Left colon (tissue), 2 donors: ENCODE measurements around the gene RSU1. TPM values are rescaled to one million over a fixed set of nuclear protein-coding genes. Genes with fewer than 3 reads are reported as not detected.

Experiments
- ATAC-seq: fragments of 200-7000 bp; cut with Tn5 transposase; one replicate; pipeline ENCODE4 v1.9.1; 2020; ENCODE audit warnings: mild to moderate bottlenecking, moderate library complexity
- DNase-seq, 2 donors: peaks; one replicate each; pipeline ENCODE4 v3.0.0-alpha.2; 2020
- intact Hi-C, 2 donors: fragments of 100-400 bp; cut with DNase I in 1 of 2; cut with micrococcal nuclease in 1 of 2; formaldehyde crosslinking; loops; one replicate each; pipeline versions ENCODE4 v1.11.2 to v1.14.0; 2022; cut with DNase I, micrococcal nuclease
- total RNA-seq, 2 donors: library from RNA; stranded (reverse); fragmentation: NEBNext Ultra II Directional; extraction: Animal tissue kit (Norgen Biotek cat#: 25700); gene quantifications; one replicate each; pipeline ENCODE4 v1.2.1, GENCODE V29; 2021
- donor health status: DM: no; HTN: no; CAD: no.
- donor health status: DM: yes; HTN: yes; CAD: no.

Gene RSU1
- total RNA-seq, 2 donors from 2014 or later, result 79.7 to 87.5 TPM

DNA sequence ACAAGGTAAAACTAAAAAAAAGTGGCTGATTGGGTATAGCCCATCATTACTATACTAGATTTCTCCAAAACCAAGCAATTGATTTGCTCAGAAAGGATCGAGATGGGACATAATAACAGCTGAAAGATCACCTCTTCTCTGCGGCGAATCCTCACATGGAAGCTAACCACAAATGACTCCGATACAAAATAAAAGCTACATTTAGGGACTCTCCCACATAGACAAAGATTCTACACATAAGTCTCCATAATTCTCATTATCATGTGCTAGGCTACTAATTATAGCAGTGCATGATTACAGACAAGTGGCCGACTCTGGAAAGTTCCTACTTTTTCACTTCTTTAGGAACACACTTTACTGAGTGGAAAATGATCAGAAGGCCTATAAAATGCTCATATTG is 116.9 kb downstream of the RSU1 start:
- ATAC-seq (no peak), DNase-seq (no peak)
- intact Hi-C loops, result no loop called here

DNA sequence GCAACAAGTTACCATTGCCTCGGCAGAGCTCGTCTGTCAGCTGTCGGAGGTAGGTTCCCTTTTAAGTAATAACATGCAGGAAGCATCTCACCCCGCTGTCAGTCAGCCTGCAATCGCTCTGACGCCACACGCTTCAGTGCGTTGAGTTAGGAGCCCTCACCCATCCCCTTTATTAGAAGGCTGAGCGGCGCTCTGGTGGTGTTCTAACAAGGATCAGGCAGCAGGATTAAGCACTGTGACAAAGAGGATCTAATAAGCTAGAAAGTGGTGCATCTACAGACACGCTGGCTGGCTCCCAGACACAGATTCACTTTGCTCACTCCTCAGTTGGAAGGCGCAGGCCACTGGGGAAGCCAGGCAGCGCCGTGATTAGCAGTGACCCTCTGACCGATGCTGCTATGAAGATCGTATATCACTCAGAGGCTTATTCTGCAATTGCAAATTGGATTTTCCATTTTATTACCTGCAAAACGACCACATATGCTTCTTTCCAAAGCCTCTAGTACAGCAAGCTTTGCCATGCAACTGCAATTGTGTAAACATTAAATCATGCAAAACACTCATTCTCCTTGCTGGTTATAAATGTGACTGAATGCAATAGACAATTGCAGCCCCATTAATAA is 117.7 kb downstream of the RSU1 start:
- ATAC-seq (no peak), DNase-seq (no peak)
- intact Hi-C loops, result no loop called here

DNA sequence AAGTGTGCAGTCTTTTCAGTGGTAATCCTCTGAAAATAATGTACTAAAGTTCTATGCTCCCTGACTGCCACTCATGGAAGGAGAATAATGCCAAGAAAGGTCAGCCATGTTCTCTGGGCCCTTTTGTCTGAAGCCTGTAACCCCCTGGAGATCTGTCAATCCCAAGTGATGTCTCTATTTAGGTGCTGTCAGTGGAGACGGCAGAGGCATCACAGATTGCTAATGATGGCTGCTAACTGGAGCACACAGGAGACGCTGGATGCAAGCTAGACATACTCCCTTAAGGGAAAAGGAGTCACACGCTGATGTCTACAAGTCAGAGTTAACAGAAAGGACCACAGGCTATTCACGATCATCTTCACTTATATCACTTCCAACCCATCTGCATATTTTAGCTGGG is 118.8 kb downstream of the RSU1 start:
- no peak for DNase-seq
- intact Hi-C loops, result no loop called here
- no peak for ATAC-seq

DNA sequence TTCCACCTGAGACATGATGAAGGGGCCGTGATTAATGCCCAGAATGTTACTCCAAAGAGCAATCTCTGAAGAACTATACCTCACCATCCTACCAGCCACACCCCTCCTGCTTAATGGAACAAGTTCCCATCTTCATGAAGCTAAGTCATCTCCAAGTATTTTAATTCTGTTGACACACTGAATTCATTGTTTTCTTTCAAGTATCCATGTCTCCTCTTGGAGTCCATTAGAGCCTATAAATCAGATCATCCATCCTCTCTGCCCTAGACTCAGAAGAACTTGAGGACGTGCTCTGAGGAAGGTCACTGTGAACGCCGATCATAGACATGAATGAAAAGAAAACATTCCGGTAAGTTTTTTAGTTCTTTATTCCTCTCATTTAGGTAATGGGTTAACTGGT is 126.8 kb downstream of the RSU1 start:
- intact Hi-C loops, result no loop called here
- DNase-seq (no peak), ATAC-seq (no peak)

DNA sequence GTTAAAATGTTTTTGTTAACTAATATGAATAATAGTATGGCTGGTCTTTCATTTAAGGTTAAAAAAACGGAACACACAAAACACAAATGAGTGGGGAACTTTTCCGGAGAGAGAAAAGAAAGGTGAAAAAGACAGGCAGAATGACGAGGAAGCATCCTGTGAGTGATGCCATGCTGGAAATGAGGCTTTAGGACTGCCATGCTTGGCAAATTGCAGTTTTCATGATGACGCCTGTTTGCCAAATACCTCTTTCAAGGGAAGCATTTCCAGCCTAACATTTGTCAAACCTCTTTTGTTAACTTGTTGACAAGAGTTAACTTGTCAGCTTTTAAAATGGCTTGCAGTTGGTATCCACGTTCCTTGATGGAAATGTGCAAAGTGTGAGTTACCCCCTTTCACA is 127.5 kb downstream of the RSU1 start:
- no peak for ATAC-seq
- DNase-seq, result no peak
- intact Hi-C loops, result no loop called here

DNA sequence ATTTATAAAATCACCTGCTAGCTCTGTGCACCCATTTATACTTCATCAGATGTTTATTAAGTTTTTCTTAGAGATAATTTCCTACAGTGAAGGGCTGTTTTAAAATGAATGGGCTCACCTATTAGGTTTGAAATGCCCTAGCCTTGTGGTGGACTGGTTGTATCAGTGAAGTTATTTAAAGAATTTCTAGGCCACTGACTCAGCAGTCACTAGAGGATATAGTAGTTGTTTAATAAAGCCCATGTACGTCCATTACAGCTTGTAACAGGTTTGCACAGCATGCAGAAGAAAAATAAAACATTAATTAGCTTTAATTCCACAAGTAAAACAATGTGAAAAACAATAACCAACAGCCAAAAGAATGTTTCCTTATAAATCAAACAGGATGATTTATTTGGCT is 128.0 kb downstream of the RSU1 start:
- ATAC-seq (no peak), DNase-seq (no peak)
- intact Hi-C loops, result no loop called here

DNA sequence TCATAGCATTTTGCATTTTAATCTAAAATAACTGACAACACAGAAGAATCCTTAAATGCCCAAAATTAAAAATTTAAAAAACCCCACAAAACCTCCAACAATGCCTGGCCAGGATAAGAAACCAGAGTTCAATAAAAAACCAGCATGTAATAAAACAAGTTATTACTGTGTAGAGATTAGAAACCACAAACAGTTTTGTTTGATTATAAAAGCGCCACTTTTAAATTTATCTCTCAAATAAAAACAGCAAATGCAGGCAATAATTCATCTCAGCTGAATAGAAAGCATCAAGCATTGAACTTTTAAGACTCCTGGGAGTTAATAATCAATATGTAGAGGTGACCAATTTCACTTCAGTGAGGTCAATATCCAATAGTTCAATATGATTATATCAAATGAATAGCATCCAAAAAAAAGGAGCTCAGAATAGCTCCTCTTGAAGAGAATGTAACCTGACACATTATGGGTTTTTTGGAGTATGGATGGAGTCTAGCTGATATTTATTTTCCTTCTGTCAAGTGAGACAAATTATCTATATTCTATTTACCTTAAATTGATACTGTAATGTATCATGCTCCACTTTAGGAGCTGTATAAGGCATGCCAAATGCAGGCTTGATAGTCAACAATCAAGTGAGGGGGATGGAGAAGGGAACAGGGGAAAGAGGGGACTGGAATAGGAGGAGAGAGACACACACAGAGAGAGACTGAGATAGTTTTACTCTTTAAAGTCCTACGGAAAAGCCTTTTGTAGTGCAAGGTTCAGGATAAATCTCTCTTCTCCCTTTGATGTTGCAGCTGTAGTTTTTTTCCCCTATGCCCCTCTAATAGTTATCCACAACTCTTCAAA is 130.9 kb downstream of the RSU1 start:
- ATAC-seq, result no peak
- DNase-seq, result no peak

DNA sequence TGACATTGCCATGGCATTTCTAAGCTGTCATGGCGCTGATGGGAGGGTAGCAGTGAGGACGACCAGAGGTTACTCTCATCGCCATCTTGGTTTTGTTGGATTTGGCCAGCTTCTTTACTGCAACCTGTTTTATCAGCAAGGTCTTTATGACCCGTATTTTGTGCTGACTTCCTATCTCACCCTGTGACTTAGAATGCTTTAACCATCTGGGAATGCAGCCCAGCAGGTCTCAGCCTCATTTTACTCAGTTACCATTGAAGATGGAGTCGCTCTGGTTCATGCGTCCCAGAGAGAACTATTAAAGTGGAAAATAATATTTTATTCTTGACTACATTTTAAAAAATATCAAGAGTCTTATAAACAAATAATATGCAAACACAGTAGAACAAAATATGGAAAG is 131.7 kb downstream of the RSU1 start:
- DNase-seq (no peak), ATAC-seq (no peak)
- intact Hi-C loops, result no loop called here

More for the DNA sequence above, 130.9 kb downstream of the RSU1 start:
- intact Hi-C loops, result no loop called here

DNA sequence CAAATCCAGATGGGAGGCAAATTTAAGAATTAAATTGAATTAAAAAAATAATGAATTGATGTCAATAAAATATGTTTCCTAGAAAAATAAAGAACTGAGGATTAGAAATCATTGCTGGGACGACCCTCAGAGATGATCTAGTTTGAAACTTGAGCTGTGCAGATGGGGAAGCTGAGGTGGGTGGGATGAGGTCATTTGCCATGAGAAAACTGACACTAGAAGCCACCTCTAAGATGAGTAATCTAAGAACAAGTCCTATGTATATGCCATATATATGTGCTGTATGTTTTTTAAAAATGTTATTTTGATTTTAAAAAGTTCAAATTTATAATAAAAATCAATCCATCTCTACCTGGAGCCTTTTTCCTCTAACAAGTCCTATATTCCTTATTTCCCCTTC is 135.7 kb downstream of the RSU1 start:
- DNase-seq (no peak), ATAC-seq (no peak)
- intact Hi-C loops, result no loop called here

DNA sequence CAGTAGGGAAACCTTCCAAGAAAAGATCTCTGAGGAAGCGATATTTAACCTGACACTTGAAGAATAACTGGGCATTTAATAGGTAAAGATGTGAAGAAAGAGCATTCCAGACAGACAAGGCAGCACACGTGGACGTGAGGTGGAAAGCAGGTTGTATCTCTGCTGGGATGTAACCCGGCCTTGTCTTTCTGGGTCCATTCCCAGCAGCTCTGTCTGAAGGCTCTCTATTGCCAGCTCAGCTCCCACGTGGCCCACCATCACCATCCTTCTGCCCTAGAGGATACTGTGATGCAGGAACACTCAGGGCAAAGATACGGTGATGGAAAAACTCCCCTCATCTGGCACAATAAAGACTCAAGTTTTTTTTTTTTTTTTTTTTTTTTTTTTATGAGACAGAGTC is 137.7 kb downstream of the RSU1 start:
- DNase-seq (no peak), ATAC-seq (no peak)
- intact Hi-C loops, result no loop called here

DNA sequence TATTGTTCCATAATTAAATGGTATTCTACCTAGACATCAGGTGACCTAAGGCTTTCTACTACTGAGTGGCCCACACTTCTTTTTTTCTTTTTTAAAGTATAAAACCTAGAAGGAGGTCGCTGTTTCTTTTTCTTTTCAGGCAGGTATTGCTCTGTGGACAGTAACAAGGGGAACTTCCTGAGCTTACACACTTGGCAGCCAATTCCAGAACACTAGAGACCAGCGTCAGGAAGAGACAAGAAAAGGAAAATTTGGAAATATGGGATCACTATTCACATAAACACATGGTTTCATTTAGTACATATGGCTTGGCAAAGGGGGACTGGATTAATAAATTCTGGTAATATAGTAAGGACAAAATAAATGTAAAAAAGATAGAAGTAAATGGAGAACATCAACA is 141.9 kb downstream of the RSU1 start:
- ATAC-seq, result no peak
- intact Hi-C loops, result no loop called here
- no peak for DNase-seq

DNA sequence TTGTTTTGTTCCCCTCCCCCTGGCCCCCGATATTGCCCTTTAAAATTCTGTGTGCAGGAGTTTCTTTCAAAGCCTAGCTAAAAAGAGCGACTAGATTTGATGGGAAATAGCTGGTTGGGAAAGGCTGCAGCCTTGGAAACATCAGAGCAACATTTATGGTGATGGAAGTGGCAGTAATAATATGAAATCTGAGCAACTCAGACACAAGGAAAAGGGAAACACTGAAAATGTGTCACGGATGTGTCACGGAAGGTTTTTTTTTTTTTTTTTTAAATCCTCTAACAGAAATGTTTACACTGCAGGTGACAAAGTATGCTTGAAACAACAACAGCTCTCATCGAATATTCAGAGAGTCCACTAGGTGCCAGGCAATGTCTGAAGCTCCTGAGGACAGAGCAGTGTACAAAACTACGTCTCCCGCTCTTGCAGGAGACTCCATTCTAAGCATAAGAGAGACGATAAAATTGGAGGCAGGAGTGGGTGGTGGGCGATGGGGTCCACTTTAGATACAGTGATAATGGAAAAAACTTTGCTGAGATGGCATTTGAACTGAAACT is 143.0 kb downstream of the RSU1 start:
- intact Hi-C loops, result no loop called here
- DNase-seq (no peak), ATAC-seq (no peak)

DNA sequence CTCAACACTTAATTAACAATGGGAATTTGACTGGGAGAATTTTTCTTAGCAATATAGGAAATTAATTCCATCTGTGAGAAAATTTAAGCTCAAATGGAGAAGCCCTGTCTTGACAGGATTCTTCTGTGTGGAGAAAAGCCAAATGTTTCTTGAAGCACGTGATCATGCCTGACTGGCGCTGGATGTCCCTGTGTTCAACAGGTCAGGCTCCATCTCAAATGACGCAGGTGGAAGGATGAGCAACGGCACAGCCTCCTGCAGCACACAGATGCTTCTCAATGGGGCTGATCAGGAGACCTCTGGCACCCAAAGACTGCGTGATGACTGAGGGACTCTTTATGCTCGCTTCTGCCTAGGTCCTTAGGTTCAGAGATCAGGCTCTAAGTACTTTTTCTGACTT is 143.8 kb downstream of the RSU1 start:
- no peak for ATAC-seq
- no peak for DNase-seq
- intact Hi-C loops, result no loop called here

DNA sequence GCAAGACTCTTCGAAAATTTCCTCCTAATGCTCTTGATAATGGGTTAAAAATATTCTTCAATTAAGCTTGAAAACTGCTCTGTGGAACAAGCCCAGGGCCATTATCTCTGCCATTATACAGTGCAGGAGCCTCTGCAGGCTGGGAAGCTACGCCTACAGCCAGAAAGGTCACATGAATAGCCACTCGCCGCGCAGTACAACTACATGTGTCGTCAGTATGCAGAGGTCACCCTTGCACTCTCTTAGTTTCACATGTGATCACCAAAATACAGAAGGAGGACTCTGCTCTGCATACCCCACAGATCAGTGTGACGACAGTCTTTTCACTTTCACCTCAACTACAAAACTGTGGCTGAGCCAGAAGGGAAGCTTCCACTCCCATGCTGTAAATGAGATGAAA is 153.8 kb downstream of the RSU1 start:
- intact Hi-C loops, result no loop called here
- no peak for DNase-seq
- no peak for ATAC-seq

DNA sequence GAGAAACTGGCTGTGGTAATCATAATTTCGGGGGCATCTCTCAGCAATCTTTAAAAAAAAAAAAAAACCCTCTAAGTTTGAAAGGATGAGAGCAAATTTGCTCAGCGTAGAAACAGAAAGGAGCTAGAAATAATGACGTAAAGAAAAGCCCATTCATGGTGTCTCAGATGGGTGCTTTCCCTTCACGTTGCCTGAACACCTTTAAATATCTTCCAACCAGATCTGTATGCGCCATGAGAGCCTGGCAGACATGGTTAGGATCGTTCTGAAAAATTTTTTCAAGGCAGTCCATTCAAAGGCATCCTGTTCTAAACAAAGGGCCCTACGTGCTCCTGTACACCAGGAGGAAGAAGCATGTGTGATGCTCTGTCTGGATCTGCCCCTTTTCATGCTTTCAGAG is 154.3 kb downstream of the RSU1 start:
- no peak for ATAC-seq
- intact Hi-C loops, result no loop called here
- no peak for DNase-seq

DNA sequence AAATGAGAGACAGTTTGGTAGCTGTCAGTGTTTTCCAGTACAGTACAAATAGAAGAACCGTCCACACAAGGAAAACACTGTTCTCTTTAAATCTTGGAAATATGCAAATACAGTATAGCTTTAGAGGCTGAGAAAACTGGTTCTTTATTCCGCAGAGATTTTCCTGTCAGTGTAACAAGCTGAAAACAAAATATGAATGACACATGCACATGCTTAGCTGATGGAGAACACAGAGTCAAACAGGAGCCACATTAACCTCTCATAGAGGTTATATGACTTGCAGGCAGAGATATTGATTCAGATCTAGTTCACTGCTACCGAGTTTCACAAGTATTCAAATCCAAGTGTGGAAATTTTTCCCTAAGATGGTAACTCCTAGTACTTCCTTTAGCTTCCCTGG is 160.3 kb downstream of the RSU1 start:
- DNase-seq, result no peak
- intact Hi-C loops, result no loop called here
- no peak for ATAC-seq

DNA sequence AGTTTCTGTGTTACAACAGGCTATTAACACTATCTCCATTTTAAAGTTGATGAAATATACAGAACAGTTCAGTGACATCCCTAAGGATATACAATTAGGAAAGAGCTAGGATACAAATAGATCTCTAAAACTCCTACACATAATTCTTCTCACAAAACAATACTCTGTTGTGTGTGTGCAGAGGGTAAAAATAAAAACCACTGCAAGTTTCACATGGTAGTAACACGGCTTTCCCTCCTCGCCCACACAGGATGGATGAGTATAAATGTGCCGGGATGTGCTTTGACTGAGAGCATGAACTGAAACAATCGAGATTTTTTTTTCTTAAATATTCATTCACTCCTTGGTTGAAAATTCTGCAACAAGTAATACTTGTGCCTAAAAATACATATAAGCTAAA is 164.0 kb downstream of the RSU1 start:
- DNase-seq (no peak), ATAC-seq (no peak)
- intact Hi-C loops, result no loop called here

DNA sequence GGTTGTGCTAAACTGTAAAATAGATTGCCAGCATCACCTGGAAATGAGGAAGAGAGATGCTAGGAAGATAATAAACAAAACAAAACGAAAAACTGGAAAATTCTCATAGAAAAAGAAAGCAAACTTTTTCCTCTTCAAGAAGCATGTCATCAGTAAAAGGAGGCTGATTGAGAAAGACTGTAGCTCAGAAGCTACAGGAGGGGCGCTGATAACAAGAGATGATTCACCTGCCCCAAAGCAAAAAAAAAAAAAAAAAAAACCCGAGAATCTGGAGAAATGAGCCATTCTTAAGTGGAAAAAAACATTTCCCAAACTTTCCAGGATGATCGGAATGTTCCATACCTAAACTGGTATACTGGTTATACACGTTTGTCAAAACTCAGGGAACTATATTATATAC is 165.1 kb downstream of the RSU1 start:
- ATAC-seq, result no peak
- intact Hi-C loops, result no loop called here
- no peak for DNase-seq

DNA sequence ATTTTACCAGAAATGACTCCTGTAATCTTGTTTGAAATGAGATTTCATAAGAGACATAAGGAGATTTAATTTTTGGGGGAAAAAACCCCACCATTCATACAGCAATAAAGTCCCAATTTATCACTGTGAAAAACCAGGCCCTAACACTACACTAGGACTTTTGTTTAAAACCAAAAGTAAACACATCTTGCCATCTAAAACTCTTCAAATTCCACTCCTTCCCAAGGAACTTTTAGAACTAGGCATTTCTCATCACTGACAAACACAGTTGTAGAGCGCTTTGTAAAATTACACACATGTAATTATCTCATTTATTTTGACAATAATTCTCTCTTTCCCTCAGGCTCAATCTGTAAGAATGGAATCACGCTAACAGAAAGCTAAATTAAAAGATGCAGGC is 167.5 kb downstream of the RSU1 start:
- ATAC-seq, result no peak
- intact Hi-C loops, result no loop called here
- no peak for DNase-seq

DNA sequence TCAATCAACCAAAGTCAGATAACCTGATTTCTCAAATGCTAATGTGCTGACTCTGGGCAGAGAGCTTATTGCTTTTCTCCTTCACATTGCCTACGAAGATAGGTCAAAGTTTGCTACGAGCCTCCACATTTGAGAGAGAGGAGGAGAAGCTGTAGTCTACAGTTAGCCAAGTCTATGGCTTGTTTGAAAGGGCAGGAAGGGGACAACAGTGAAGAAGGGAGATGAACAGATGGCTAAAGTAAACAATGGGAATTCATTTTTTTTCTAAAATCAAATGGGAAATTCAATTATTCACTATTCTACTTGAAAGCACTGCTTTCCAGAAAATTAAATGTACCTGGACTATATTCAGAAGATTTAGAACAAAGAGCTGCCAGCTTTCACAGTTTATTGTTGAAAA is 168.9 kb downstream of the RSU1 start:
- intact Hi-C loops, result no loop called here
- no peak for DNase-seq

More for the DNA sequence above, 168.9 kb downstream of the RSU1 start:
- ATAC-seq, result no peak
